K562 (cell line): ENCODE measurements around the gene ZNF516. TPM values are rescaled to one million over a fixed set of nuclear protein-coding genes. Genes with fewer than 3 reads are reported as not detected.

Experiments
- ATAC-seq: fragments of 200-7000 bp; cut with Tn5 transposase; 3 replicates; pipeline ENCODE4 v1.9.1; 2020; ENCODE audit warnings: moderate library complexity
- BruUV-seq: library from RNA; stranded (reverse); fragments of 400-500 nt; replicated peaks from 2 replicates; lab custom pipeline; 2021; lab: Mats Ljungman, UMichigan
- CTCF ChIA-PET: fragments of 300-600 bp; formaldehyde crosslinking; extraction: SDS; loops from one replicate; lab custom pipeline; 2021; ENCODE audit warnings: low intra/inter-chr PET ratio; lab: Yijun Ruan, JAX
- POLR2A ChIA-PET: fragments of 300-600, 350-650 bp; sonication (Branson Sonifier 250); formaldehyde crosslinking; extraction: SDS; loops from one replicate; lab custom pipeline; 2021; ENCODE audit warnings: antibody characterized with exemption, inconsistent platforms; lab: Yijun Ruan, JAX
- DNase-seq, 4 experiments: peaks; one replicate each; pipeline versions ENCODE4 v3.0.0 to v3.0.0-alpha.2; 2011 to 2018; ENCODE audit warnings: low spot score in 3 of 4, mixed read lengths in 3 of 4; ENCODE audit errors: extremely low read depth in 1 of 4
- FAIRE-seq: peaks from 2 replicates; lab custom pipeline; 2011; peaks lifted over from hg19 to GRCh38; lab: Jason Lieb, UNC
- H2AFZ ChIP-seq: 2 replicates; pipeline ENCODE4 v1.6.0; 2011; ENCODE audit warnings: low read depth, low read length, control low read depth, inconsistent platforms
- H3K27ac ChIP-seq: fragments of 200-600 bp; 3 replicates; pipeline ENCODE4 v1.8.0; 2011; ENCODE audit warnings: low read depth, mild to moderate bottlenecking, control low read depth, inconsistent platforms, low read length, moderate library complexity, mixed read lengths; ENCODE audit errors: extremely low read depth
- H3K27me3 ChIP-seq, 2 experiments: fragments of 300-600 bp in 1 of 2; 2 replicates in 1 of 2; 3 replicates in 1 of 2; pipeline versions ENCODE4 v1.6.0 to v1.8.0; 2011; ENCODE audit warnings: inconsistent platforms in 2 of 2, low read length in 2 of 2, mild to moderate bottlenecking in 1 of 2, mixed read lengths in 1 of 2, moderate library complexity in 1 of 2; ENCODE audit not compliant: control insufficient read depth in 2 of 2, insufficient read depth in 2 of 2
- H3K36me3 ChIP-seq: fragments of 300-600 bp; 3 replicates; pipeline ENCODE4 v1.8.0; 2011; ENCODE audit warnings: mild to moderate bottlenecking, low read length, inconsistent platforms; ENCODE audit not compliant: control insufficient read depth, insufficient read depth
- H3K4me1 ChIP-seq, 2 experiments: fragments of 200-600 bp in 1 of 2; replicated peaks in 1 of 2; 2 replicates in 1 of 2; 3 replicates in 1 of 2; pipeline versions ENCODE4 v1.5.1 to v1.8.0; 2011; ENCODE audit warnings: inconsistent platforms in 2 of 2, low read length in 2 of 2, mild to moderate bottlenecking in 1 of 2, mixed read lengths in 1 of 2, moderate library complexity in 1 of 2; ENCODE audit not compliant: control insufficient read depth in 2 of 2, insufficient read depth in 2 of 2
- H3K4me2 ChIP-seq: 2 replicates; pipeline ENCODE4 v1.6.1; 2011; ENCODE audit warnings: low read length, control low read depth, inconsistent platforms, mixed read lengths; ENCODE audit not compliant: insufficient read depth
- H3K4me3 ChIP-seq: fragments of 200-600 bp; sonication (generic), shearing (Covaris generic); 2 replicates; pipeline ENCODE4 v1.5.1; 2016; ENCODE audit warnings: control low read depth, inconsistent platforms
- H3K79me2 ChIP-seq: fragments of 200-600 bp; 3 replicates; pipeline ENCODE4 v1.8.0; 2011; ENCODE audit warnings: low read length, inconsistent platforms; ENCODE audit not compliant: control insufficient read depth, insufficient read depth
- H3K9ac ChIP-seq, 2 experiments: 2 replicates each; pipeline versions ENCODE4 v1.6.0 to v1.6.1; 2011; ENCODE audit warnings: low read depth in 2 of 2, low read length in 2 of 2, control low read depth in 1 of 2, inconsistent platforms in 1 of 2, mild to moderate bottlenecking in 1 of 2, mixed read lengths in 1 of 2; ENCODE audit not compliant: insufficient read depth in 1 of 2
- H3K9me1 ChIP-seq: one replicate; pipeline ENCODE4 v1.6.0; 2011; ENCODE audit warnings: inconsistent platforms, mild to moderate bottlenecking, low read length, moderate library complexity; ENCODE audit not compliant: control insufficient read depth, insufficient read depth
- H3K9me3 ChIP-seq: replicated peaks from 2 replicates; pipeline ENCODE4 v1.5.1; 2011; ENCODE audit warnings: low read depth, low read length, inconsistent platforms; ENCODE audit not compliant: control insufficient read depth, insufficient read depth
- H4K20me1 ChIP-seq: replicated peaks from 2 replicates; pipeline ENCODE4 v1.6.1; 2011; ENCODE audit warnings: low read length, inconsistent platforms, mixed read lengths; ENCODE audit not compliant: control insufficient read depth, insufficient read depth
- KHSRP ChIP-seq: fragments of 450-650 bp; IDR thresholded peaks from 2 replicates; pipeline ENCODE4 v1.6.1; 2017
- NKRF ChIP-seq: fragments of 450-650 bp; IDR thresholded peaks from 2 replicates; pipeline ENCODE4 v1.6.1; 2016; ENCODE audit warnings: borderline replicate concordance
- PCBP1 ChIP-seq: fragments of 200-400 bp; formaldehyde crosslinking; IDR thresholded peaks from 2 replicates; pipeline ENCODE4 v1.6.1; 2018; ENCODE audit warnings: mild to moderate bottlenecking, low read depth, low read length; ENCODE audit not compliant: poor library complexity, severe bottlenecking
- POLR2AphosphoS5 ChIP-seq: IDR thresholded peaks from 2 replicates; pipeline ENCODE4 v1.6.1; 2011; ENCODE audit warnings: mild to moderate bottlenecking, low read depth, low read length, moderate library complexity; ENCODE audit not compliant: control insufficient read depth, insufficient read depth
- PTBP1 ChIP-seq: fragments of 200-400 bp; formaldehyde crosslinking; IDR thresholded peaks from 2 replicates; pipeline ENCODE4 v1.6.1; 2017; ENCODE audit warnings: low read depth, low read length
- RBM25 ChIP-seq: fragments of 200-400 bp; formaldehyde crosslinking; IDR thresholded peaks from 2 replicates; pipeline ENCODE4 v1.6.1; 2018; ENCODE audit warnings: low read length, low read depth, moderate library complexity; ENCODE audit not compliant: severe bottlenecking
- RFX7 ChIP-seq: fragments of 250-450 bp; sonication (Bioruptor Pico); IDR thresholded peaks from 2 replicates; pipeline ENCODE4 v1.5.1; 2021; ENCODE audit warnings: mild to moderate bottlenecking
- TCFL5 ChIP-seq: fragments of 250-450 bp; sonication (Bioruptor Pico); conservative IDR thresholded peaks from 2 replicates; pipeline ENCODE4 v1.6.1; 2021; ENCODE audit warnings: mild to moderate bottlenecking, moderate library complexity, matching md5 sums
- ZNF431 ChIP-seq: sonication (generic); formaldehyde crosslinking; IDR thresholded peaks from 2 replicates; pipeline ENCODE4 v1.8.0; 2022; ENCODE audit warnings: mild to moderate bottlenecking, missing genetic modification reagents
- WGBS: fragments of 100-300 bp; shearing (Covaris generic); methylation state at CpG from one replicate; pipeline ENCODE4 v1.1.6; 2016; ENCODE audit warnings: low coverage, mixed read lengths; ENCODE audit not compliant: insufficient coverage; ENCODE audit errors: missing lambda C conversion rate; 5-methylcytosine and 5-hydroxymethylcytosine counted together
- in situ Hi-C: fragments of 300-500 bp; cut with MboI; formaldehyde crosslinking; loops from 4 replicates; pipeline ENCODE4 v1.15.0; 2018; ENCODE audit warnings: inconsistent platforms, mixed read lengths
- intact Hi-C: fragments of 100-400 bp; cut with micrococcal nuclease; formaldehyde crosslinking; loops from 2 replicates; pipeline ENCODE4 v1.14.2; 2022
- polyA plus RNA-seq, 8 experiments: library from polyadenylated mRNA; depleted of rRNA in 4 of 8; stranded (reverse) in 5 of 8; unstranded in 3 of 8; fragments of >200 nt; fragmentation: Nextera tagmentation in 2 of 8; fragmentation: Illumina TruSeq in 1 of 8; extraction: Ambion mirVana in 2 of 8; extraction: Trizol in 1 of 8; gene quantifications; 2 replicates each; pipeline versions ENCODE4 v1.2.1 to v1.2.3, GENCODE V29; 2011 to 2014; ENCODE audit warnings: inconsistent platforms in 1 of 8, missing spikeins in 1 of 8
- total RNA-seq, 7 experiments: library from RNA; depleted of rRNA in 6 of 7; stranded (reverse); fragments of >200 nt in 6 of 7; fragmentation: Illumina TruSeq in 2 of 7; extraction: Trizol in 2 of 7; gene quantifications; 2 replicates each; pipeline versions ENCODE4 v1.2.1 to v1.2.3, GENCODE V29; 2011 to 2021; ENCODE audit warnings: low replicate concordance in 1 of 7
- TF ChIP-seq, protein P1 (sequence below): fragments of 450-650 bp; IDR thresholded peaks from one replicate; pipeline ENCODE4 v1.6.1; 2018; ENCODE audit warnings: mild to moderate bottlenecking, moderate library complexity; ENCODE audit not compliant: partially characterized antibody
- TF ChIP-seq, protein P2 (sequence below): sonication (generic); formaldehyde crosslinking; IDR thresholded peaks from 2 replicates; pipeline ENCODE4 v1.9.0; 2022; ENCODE audit warnings: mild to moderate bottlenecking, missing genetic modification reagents
- TF ChIP-seq, protein P3 (sequence below): sonication (generic); formaldehyde crosslinking; IDR thresholded peaks from 2 replicates; pipeline ENCODE4 v1.8.1; 2023; ENCODE audit warnings: mild to moderate bottlenecking, missing genetic modification reagents

Gene ZNF516
- total and polyA plus RNA-seq, 9 of the 15 experiments (the other 6 are each of a cell fraction or from before 2014, with no cell fraction given) = 0.04 to 0.20 (median 0.08) TPM; not detected in 3

DNA sequence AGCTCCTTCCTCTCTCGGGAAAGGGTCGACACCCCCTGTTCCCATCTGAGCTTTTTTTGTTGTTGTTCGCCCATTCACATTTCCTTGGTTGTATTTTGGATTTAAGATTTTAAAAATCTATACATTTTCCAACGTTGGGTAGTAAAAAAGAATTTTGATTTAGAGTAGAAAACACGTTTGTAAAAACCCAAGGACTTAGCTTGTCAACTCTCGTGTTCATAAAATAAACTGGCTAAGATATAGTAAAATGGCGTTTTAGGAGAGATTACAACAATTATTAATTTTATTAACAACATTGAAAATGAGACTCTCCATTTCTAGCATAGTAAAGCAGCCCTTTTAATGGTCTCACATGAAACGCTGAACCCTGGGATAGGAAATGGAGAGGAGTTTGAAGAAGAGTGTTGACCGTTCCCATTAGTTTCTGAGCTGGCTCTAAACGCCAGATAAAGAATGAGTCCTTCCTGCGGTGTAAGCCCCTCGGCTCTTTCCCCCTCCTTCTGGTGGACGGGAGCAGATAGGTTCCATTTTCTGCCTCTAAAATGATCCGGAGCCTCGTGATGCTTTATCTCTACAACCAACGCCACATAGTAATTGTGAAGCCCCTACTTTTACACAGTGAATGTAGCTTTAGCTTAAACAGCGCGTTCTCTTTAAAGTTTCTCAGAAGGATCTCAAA is 24.0 kb upstream of the ZNF516 start:
- no peak overlapping the region for H2AFZ ChIP-seq
- 0 out of 2 replicates have a peak, but pooled peaks cover 3% of the 10 kb centered on the region for H4K20me1 ChIP-seq
- H3K9ac ChIP-seq = no peak overlapping the region
- no peaks in the 10 kb centered on the region for H3K9me3 ChIP-seq
- H3K79me2 ChIP-seq = no peaks in the 10 kb centered on the region
- TF ChIP-seq KHSRP (no peak), NKRF (no peak), ZNF431 (CRISPR knock-in tag) (no peak), RBM25 (no peak), PCBP1 (no peak), TCFL5 (CRISPR knock-in tag) (no peak), PTBP1 (no peak), POLR2AphosphoS5 (no peak), RFX7 (CRISPR knock-in tag) (no peak)
- TF ChIP-seq, protein P1, sequence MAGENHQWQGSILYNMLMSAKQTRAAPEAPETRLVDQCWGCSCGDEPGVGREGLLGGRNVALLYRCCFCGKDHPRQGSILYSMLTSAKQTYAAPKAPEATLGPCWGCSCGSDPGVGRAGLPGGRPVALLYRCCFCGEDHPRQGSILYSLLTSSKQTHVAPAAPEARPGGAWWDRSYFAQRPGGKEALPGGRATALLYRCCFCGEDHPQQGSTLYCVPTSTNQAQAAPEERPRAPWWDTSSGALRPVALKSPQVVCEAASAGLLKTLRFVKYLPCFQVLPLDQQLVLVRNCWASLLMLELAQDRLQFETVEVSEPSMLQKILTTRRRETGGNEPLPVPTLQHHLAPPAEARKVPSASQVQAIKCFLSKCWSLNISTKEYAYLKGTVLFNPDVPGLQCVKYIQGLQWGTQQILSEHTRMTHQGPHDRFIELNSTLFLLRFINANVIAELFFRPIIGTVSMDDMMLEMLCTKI = no peak
- TF ChIP-seq, protein P2, sequence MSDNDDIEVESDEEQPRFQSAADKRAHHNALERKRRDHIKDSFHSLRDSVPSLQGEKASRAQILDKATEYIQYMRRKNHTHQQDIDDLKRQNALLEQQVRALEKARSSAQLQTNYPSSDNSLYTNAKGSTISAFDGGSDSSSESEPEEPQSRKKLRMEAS (CRISPR knock-in tag) = no peak
- TF ChIP-seq, protein P3, sequence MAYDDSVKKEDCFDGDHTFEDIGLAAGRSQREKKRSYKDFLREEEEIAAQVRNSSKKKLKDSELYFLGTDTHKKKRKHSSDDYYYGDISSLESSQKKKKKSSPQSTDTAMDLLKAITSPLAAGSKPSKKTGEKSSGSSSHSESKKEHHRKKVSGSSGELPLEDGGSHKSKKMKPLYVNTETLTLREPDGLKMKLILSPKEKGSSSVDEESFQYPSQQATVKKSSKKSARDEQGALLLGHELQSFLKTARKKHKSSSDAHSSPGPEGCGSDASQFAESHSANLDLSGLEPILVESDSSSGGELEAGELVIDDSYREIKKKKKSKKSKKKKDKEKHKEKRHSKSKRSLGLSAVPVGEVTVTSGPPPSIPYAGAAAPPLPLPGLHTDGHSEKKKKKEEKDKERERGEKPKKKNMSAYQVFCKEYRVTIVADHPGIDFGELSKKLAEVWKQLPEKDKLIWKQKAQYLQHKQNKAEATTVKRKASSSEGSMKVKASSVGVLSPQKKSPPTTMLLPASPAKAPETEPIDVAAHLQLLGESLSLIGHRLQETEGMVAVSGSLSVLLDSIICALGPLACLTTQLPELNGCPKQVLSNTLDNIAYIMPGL (CRISPR knock-in tag) = no peak
- DNase-seq (no peak), ATAC-seq (no peak), FAIRE-seq (no peak)
- H3K4me2 ChIP-seq = no peak overlapping the region
- H3K27me3 ChIP-seq = peaks cover 0 to 5% of the 10 kb centered on the region in 2 experiments; a peak in 2 of 5 replicates
- H3K27ac ChIP-seq = no peak overlapping the region
- no peaks in the 10 kb centered on the region for H3K9me1 ChIP-seq
- in situ Hi-C loops = no loop called here
- BruUV-seq = no TSS peak
- H3K36me3 ChIP-seq = no peaks in the 10 kb centered on the region
- CTCF ChIA-PET = no interaction called here
- intact Hi-C loops = no loop called here
- POLR2A ChIA-PET = no interaction called here
- H3K4me1 ChIP-seq = no peaks in the 10 kb centered on the region
- WGBS = 4% methylated on average over 15 of the region's 18 CpGs
- no peak overlapping the region for H3K4me3 ChIP-seq
